ENCODE measurements around the gene GPR15LG.

- TF ChIP-seq ZFX (IDR thresholded peaks at IDR 0.05; ENCODE audit: borderline replicate concordance) (no peak), CTCF (IDR thresholded peaks at IDR 0.05) (no peak)
Observed at GRCh38 chr10:84181631-84182030, 8.0 kb downstream of the GPR15LG start.
